Measurements from ENCODE around the gene ZNF765.
A peak's percentile ranks its signal among the peaks of the same experiment; 100 is the strongest.
"Not testable (repeated sequence)": the region's sequence is repeated elsewhere in the genome, so short reads cannot be mapped to it uniquely, and the experiment has no call there.

ZNF765 gene

DNA sequence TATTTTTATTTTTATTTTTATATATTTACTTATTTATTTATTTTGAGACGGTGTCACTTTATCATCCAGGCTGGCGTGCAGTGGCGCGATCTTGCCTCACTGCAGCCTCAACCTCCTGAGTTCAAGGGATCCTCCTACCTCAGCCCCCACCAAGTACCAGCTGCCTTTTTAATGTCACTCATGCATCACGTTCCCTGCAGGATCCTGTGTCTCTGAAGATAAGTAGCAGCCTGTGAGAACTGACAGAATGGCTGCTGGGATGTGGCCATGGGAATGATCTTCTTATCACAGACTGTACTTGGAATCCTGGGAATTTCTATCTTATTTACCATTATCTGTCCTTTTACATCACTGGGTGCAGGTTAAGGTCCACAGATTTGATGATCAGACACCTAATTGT lies 27.6 kb downstream of the ZNF765 start:
- DNase-seq = no peak

DNA sequence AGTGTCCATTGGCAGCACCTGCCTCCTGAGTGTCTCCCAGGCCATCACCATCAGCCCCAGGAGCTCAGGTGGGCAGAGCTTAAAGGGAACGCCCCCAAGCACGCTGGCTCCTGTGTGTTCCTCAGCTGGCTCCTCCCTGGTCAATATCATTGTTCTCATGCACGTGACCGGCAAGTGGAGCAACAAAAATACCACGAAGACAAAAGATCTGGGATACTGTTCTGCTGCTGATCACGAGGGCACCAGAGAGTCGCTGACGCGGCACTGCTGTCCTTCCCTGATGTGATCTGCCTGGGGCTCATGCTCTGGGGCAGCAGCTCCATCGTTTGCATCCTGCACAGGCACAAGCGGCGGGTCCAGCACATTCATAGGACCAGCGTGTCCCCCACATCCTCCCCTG lies 28.1 kb downstream of the ZNF765 start:
- not testable (repeated sequence) for DNase-seq

DNA sequence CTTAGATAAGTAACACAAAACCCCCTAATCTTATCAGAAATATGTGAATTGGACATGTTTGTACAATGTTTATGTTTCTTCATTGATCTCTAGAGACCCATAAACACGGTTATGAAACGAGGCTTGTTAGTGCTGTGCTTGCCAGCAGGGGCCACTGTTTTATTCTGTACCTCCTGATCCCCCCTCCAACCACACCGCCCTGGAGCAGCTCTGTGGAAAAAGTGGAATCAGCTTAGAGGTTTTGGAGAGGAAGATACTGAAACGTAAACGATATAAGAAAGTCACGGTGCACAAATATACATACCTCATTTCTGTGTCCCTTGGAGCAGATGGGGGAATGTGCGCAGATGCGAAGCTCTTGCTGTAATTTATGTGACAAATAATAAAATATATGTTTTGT lies 28.7 kb downstream of the ZNF765 start:
- DNase-seq = not testable (repeated sequence)

DNA sequence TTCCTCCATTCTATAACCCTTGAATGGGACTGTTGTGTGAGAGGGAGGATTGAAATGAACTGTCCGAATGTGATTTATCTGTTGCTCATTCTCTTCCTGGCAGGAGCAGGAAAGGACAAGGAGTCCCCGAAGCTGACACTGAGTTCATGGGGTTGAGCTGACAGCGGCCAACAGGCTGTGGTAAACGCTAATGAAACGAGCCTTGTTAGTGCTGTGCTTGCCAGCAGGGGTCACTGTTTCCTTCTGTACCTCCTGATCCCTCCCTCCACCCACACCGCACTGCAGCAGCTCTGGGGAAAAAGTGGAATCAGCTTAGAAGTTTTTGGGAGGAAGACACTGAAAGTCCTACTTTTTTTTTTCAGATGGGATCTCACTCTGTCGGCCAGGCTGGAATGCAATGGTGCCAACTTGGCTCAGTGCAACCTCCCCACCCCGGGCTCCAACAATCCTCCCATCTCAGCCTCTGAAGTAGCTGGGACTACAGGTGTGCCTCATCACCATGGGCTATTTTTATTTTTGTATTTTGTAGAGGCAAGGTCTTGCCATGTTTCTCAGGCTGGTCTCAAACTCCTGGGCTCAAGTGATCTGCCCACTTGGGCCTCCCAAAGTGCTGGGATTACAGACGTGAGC lies 30.1 kb downstream of the ZNF765 start:
- DNase-seq = peak; percentile 77 to 83

DNA sequence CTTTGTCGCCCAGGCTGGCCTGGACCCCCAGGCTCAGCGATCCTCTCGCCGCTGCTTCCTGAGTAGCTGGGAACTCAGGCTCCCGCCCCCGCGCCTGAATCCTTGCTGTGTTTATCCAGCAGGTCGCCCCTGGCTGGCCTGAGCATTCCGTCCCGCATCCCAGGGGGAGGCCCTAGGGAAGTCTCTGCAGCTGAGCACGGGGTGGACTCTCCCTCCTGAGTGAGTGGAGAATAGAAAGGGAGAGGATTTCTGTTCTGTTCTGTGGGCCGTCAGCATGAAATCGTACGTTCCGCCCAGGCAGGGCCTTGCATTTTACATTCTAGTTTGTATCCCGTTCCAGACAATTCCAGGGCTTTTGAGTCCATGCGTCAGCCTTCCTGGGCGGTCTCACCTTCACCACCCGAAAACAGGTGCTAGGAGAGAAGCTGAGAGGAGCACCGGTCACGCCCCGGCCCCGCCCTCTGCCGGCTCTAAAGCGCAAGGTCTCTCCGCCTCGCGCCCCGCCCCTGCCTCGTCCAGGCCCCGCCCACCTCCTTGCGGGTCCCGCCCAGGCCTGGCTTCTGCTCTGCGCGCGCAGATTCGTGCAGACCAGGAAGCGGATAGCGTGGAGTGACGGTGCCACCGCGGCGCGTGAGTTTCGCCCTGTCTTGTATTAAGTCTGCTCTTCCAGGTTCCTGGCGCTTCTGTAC lies 36.6 kb downstream of the ZNF765 start, which contains the start of gene ZNF761:
Gene ZNF761 (plus strand): TSS at position 586 of the 689 bp plus-strand sequence. CDS start 15,285 bp downstream, outside the sequence.
- DNase-seq = peak; percentile 95

DNA sequence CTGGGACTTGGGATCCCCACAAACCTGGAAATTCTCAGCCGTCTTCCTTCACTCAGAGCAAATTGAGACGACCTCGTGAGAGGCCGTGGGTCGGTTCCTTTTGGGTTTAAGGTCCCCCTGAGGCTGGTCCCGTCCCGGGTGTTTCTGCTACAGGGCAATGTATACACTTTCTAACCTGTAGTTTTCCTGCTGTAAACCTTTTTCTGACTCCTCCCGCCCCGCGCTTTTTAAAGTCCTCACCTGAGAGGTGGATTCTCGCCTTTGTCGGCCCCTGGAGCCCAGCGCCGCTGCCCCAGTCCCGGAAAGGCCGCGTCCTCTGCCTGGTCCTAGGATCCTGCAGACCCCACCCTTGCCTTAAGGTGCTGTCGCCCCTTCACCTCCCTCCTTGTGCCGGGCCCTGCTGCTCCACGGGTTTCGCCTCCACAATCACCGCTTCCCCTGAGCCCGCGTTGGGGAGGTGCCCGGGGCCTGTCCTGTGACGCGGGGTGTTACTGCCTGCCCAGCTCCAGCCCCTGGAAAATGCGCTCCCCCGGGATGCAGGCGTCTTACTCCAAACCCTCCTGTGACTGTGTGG lies 37.2 kb downstream of the ZNF765 start:
- DNase-seq = peak; percentile 17 to 34

DNA sequence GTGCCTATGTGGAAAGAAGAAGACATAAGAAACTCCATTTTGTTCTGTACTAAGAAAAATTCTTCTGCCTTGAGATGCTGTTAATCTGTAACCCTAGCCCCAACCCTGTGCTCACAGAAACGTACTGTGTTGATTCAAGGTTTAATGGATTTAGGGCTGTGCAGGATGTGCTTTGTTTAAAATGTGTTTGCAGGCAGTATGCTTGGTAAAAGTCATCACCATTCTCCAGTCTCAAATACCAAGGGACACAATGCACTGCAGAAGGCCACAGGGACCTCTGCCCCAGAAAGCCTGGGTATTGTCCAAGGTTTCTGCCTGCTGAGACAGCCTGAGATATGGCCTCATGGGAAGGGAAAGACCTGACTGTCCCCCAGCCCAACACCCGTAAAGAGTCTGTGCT lies 48.9 kb downstream of the ZNF765 start:
- DNase-seq = not testable (repeated sequence)

DNA sequence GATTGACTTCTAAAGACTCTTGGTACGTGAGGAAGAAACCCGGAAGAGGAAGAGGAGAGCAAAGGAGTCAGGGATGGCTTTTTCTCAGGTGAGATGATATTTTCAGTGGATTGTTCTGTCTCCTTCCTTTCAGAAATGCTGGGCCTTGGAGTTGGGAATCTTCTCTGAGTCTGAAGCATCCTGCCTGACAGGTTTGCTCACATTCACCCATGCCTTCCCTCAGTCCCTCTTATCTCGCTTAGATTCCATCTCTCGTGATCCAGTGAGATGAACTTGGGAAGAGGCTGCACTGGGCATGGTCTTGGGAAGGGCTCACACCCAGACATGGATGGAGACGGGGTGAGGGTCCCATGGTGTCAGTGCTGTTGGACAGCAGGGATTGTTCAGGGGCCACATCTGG lies 52.2 kb downstream of the ZNF765 start:
- not testable (repeated sequence) for DNase-seq

DNA sequence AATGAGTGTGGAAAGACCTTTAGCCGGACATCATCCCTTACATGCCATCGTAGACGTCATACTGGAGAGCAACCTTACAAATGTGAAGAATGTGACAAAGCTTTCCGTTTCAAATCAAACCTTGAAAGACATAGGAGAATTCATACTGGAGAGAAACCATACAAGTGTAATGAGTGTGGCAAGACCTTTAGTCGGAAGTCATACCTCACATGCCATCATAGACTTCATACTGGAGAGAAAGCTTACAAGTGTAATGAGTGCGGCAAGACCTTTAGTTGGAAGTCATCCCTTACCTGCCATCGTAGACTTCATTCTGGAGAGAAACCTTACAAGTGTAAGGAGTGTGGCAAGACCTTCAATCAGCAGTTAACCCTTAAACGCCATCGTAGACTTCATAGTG lies 60.9 kb downstream of the ZNF765 start:
- DNase-seq = no peak

DNA sequence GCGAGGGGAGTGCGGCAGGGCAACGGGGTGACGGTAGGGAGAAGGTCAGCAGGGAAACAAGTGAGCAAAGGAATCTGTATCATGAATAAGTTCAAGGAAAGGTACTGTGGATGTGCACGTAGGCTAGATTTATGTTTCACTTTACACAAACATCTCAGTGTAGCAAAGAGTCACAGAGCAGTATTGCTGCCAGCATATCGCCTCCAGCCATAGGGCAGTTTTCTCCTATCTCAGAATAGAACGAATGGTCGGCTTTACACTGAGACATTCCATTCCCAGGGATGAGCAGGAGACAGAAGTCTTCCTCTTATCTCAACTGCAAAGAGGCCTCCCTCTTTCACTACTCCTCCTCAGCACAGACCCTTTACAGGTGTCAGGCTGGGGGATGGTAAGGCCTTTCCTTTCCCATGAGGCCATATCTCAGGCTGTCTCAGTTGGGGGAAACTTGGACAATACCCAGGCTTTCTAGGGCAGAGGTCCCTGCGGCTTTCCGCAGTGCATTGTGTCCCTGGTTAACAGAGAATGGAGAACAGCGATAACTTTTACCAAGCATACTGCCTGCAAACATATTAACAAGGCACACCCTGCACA lies 65.3 kb downstream of the ZNF765 start:
- DNase-seq = not testable (repeated sequence)

DNA sequence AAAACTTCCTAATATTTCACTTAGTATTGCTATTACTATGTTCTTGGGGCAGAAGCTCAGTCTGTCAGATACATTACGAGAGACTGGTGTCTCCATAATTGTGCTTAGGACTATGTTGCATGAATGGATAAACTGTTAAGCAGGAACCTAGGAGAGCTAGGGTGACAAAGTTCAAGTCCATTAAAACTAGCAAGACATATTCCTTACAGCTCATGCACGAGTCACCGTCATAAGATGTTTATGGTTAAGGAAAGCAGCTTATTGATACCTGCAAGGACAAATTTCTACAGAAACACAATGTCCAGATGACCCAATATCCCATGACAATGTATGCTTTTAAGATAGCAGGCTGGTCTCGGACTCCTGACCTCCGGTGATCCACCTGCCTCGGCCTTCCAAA lies 66.9 kb downstream of the ZNF765 start:
- no peak for DNase-seq

DNA sequence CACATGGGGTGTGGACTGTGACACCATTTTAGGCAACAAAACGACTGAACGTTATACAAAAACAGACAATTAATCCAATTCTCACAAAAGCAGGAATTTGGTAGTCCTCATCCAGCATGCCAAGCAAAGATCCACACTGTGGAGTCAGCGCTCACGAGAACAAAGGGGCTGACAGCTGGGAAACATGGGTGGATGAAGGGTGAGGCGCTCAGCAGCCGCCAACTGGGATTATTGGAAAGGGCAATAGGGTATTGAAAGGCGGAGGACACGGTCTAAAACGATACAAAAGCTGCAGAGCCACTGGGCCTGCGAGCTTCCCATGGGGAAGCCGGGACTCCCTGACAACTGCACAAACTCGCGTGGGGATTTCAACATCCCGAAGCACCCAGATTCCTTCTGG lies 67.9 kb downstream of the ZNF765 start:
- no peak for DNase-seq

DNA sequence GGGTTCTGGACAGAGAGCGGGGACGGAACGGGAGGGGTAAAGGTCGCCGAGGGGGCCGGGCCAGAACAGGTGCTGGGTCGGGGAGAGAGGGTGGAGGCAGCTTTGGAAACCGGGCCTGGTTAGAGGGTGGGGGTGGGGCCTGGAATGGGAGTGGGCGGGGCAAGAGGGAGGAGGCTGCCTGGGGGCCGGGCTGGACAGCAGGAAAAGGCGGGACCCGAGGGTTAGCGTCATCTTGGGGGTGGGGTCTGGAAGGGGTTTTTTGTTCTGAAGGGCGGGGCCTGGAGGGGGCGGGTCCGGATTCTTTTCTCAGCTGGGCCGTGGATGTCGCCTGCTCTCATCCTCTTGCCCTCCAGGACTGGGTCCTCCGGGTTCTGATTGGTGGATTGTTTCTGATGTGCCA lies 68.3 kb downstream of the ZNF765 start:
- no peak for DNase-seq

DNA sequence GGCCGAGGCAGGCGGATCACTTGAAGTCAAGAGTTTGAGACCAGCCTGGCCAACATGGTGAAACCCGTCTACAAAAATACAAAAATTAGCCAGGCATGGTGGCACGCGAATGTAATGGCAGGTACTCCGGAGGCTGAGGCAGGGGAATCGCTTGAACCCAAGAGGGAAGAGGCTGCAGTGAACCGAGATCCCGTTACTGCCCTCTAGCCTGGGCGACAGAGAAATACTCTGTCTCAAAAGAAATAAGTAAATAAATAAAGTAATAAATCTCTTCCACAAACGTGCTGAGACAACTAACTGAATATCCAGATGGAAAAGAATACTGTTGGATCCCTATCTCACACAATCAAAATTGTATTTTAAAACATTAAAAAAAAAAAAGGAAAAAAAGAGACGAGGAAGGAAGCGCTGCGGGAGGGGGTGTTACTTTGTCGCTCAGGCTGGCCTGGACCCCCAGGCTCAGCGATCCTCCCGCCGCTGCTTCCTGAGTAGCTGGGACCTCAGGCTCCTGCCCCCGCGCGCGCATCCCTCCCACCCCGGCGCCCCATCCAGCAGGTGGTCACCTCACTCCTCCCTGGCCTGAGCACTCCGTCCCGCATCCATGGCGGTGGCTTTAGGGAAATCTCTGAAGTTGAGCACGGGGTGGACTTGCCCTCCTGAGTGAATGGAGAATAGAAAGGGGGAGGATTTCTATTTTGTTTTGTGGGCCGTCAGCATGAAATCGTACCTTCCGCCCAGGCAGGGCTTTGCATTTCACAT lies 72.0 kb downstream of the ZNF765 start:
- peak in 1 of 2 donors; percentile 11 for DNase-seq

DNA sequence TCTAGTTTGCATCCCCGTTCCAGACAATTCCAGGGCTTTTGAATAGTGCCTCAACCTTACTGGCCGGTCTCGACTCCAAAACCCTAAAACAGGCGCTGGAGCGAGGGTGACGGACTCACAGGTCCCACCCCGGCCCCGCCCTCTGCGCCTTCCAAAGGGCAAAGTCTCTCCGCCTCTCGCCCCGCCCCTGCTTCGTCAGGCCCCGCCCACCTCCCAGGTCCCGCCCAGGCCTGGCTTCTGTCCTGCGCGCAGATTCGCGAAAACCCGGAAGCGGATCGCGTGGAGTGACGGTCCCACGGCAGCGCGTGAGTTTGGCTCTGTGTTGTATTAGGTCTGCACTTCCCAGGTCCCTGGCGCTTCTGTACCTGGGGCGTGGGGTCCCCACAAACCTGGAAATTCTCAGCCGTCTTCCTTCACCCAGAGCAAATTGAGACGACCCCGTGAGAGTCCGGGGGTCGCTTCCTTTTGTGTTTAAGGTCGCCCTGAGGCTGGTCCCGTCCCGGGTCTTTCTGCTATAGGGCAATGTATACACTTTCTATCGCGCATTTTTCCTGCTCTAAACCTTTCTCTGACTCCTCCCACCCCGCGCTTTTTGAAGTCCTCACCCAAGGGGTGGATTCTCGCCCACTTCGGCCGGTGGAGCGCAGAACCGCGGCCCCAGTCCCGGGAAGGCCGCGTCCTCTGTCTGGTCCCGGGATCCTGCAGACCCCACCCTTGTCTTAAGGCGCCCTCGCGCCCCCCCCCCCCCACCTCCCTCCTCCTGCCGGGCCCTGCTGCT lies 72.7 kb downstream of the ZNF765 start, which contains the start of gene ZNF813:
Gene ZNF813 (plus strand): TSS at position 249 of the 778 bp plus-strand sequence. CDS start 16,090 bp downstream, outside the sequence.
- peak; percentile 93 to 95 for DNase-seq

DNA sequence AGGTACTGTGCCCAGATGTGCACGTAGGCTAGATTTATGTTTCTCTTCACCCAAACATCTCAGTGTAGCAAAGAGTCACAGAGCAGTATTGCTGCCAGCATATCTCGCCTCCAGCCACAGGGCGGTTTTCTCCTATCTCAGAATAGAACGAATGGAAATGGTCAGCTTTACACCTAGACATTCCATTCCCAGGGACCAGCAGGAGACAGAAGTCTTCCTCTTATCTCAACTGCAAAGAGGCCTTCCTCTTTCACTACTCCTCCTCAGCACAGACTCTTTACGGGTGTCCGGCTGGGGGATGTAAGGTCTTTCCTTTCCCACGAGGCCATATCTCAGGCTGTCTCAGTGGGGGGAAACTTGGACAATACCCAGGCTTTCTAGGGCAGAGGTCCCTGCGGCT lies 73.7 kb downstream of the ZNF765 start:
- not testable (repeated sequence) for DNase-seq

DNA sequence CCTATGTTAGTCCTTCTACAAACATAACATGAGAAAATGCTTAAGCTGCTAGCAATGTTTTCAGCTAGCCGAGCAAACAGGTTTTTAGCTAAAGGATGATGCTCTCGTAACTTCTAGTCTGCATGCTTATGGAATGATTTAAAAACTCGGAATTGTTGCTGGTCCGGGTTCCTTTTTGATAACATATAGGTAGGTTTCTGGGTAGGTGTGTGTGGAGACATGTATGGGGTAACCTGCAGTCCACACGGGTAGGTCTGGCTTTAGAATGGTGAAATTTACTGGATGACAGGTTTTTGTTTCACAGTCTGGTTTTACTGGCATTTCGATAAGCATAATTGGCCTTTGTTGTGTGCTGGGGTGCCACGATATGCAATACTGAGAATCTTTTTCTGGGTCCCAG lies 77.0 kb downstream of the ZNF765 start:
- DNase-seq = no peak

DNA sequence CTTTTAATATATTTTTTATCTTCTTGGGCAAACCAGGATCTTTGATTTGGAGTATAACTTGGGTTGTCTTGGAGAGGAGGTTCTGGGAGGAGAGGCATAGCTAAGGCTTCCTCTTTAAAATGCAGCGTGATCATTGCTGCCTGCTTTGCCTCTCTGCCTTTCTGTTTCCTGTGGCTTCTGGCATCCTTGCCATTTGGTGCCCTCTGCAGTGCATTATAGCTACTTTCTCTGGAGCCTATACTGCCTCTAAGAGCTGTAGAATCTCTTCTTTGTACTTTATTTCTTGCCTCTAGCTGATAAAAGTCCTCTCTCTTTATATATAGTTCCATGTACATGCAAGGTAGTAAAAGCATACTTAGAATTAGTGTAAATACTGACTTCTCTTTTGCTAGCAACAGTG lies 79.9 kb downstream of the ZNF765 start:
- DNase-seq = peak in 1 of 2 donors; percentile 5

DNA sequence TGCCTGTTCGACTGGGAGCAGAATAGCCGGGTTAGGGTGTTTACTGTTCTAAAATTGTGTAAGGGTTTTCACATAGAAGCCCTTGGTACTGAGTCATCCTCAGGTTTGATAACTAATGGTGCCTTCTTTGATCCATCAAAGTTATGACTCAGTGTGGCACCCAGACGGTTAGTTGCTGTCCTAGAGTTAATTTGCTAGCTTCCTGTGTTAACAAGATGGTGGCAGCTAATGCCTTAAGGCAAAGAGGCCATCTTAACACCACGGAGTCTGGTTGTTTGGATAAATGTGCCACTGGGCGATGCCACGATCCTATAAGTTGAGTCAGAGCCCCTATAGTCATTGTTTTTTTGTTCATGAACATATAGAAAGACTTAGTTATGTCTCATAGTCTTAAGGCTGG lies 80.5 kb downstream of the ZNF765 start:
- DNase-seq = not testable (repeated sequence)
